ENCODE results near the gene TUBGCP3.
A peak's percentile ranks its signal among the peaks of the same experiment; 100 is the strongest.
"Not testable (repeated sequence)": the region's sequence is repeated elsewhere in the genome, so short reads cannot be mapped to it uniquely, and the experiment has no call there.

TUBGCP3 gene

GRCh38 chr13:112506046-112506445 is 81.9 kb downstream of the TUBGCP3 start:
- Mint-ChIP-seq H3K4me3 (no peak overlapping the region), H3K27me3 (no peaks in the 10 kb centered on the region), H3K9me3 (no peaks in the 10 kb centered on the region), H3K4me1 (no peaks in the 10 kb centered on the region), H3K27ac (no peak overlapping the region), H3K36me3 (peaks cover 69% of the 10 kb centered on the region)
- no peak for ATAC-seq

DNA sequence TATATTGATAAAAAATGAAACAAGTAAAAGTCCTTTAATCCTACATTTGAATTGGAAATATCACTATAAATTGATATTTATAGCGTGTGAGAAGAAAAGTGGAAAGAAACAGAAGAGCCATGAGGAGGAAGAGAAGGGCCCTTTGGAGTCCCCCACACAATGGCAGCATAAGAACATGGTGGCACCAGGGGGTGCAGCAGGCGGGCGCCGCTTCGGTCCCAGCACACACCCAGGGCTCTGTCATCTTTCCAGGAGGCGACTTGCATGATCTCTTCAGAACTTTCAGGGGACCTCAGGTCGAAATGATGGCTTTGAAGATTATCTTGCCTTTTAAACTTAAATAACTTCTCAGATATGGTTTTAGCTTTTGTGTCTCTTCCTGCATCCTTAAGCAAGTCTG is 91.8 kb downstream of the TUBGCP3 start:
- Mint-ChIP-seq H3K4me1 (no peaks in the 10 kb centered on the region), H3K9me3 (no peaks in the 10 kb centered on the region), H3K27me3 (no peaks in the 10 kb centered on the region), H3K27ac (no peak overlapping the region), H3K4me3 (no peak overlapping the region), H3K36me3 (peaks cover 54% of the 10 kb centered on the region)
- no peak for ATAC-seq

DNA sequence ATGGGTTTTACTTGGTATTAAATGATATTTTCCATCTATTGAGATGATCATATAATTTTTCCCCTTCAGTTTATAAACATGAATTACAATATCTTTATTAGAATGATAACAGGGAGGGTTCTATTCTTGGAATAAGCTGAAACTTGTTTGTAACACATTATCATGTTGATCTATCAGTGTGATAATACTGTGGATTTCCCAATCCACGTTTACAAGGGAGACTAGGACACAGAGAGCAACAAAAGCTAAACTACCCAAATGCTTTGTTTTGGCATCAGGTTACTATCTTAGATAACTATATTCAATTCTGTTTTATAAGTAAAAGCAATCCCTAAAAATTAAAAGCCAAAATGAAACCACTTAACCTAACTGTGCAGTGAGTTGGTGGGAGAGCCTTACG is 92.5 kb downstream of the TUBGCP3 start:
- H3K4me1 Mint-ChIP-seq: no peaks in the 10 kb centered on the region
- H3K9me3 Mint-ChIP-seq: no peaks in the 10 kb centered on the region
- no peak overlapping the region for H3K27ac Mint-ChIP-seq
- no peak for ATAC-seq
- H3K27me3 Mint-ChIP-seq: no peaks in the 10 kb centered on the region
- H3K4me3 Mint-ChIP-seq: no peak overlapping the region
- peaks cover 54% of the 10 kb centered on the region for H3K36me3 Mint-ChIP-seq

GRCh38 chr13:112489199-112489598 is 98.8 kb downstream of the TUBGCP3 start:
- H3K9me3 Mint-ChIP-seq: no peaks in the 10 kb centered on the region
- no peaks in the 10 kb centered on the region for H3K27me3 Mint-ChIP-seq
- no peak overlapping the region for H3K4me3 Mint-ChIP-seq
- no peaks in the 10 kb centered on the region for H3K4me1 Mint-ChIP-seq
- H3K36me3 Mint-ChIP-seq: peaks cover 54% of the 10 kb centered on the region
- peak overlapping the region; percentile 18 for H3K27ac Mint-ChIP-seq
- peak; percentile 54 for ATAC-seq

- not testable (repeated sequence) for H3K27me3 Mint-ChIP-seq
Observed at GRCh38 chr13:112488343-112489050, 99.5 kb downstream of the TUBGCP3 start.

DNA sequence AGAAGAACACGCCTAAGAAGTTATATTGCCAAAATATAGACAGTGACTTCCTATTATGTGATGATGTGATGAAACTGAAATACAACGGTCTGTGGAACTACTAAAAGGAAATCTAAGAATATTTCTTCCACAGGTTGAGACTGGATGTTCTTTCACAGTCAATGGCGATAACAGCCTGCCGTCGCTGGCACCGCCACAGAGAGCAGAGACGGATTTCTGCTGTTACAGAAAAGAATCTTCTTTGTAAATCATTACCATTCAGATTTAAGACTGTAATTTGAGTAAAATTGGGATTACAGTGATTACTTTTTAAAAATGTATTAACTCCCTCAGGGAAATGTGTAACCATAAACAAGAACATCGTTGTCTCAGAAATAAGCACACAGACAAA is 100.8 kb downstream of the TUBGCP3 start:
- no peak for ATAC-seq
- H3K4me3 Mint-ChIP-seq: no peak overlapping the region
- H3K27me3 Mint-ChIP-seq: no peaks in the 10 kb centered on the region
- no peaks in the 10 kb centered on the region for H3K4me1 Mint-ChIP-seq
- H3K27ac Mint-ChIP-seq: no peak overlapping the region
- H3K9me3 Mint-ChIP-seq: peaks cover 3% of the 10 kb centered on the region
- H3K36me3 Mint-ChIP-seq: peaks cover 66% of the 10 kb centered on the region

More at GRCh38 chr13:112488343-112489050, 99.5 kb downstream of the TUBGCP3 start:
- not testable (repeated sequence) for ATAC-seq, H3K4me3 Mint-ChIP-seq, H3K9me3 Mint-ChIP-seq, H3K27ac Mint-ChIP-seq, H3K4me1 Mint-ChIP-seq
- H3K36me3 Mint-ChIP-seq: peaks cover 59% of the 10 kb centered on the region

DNA sequence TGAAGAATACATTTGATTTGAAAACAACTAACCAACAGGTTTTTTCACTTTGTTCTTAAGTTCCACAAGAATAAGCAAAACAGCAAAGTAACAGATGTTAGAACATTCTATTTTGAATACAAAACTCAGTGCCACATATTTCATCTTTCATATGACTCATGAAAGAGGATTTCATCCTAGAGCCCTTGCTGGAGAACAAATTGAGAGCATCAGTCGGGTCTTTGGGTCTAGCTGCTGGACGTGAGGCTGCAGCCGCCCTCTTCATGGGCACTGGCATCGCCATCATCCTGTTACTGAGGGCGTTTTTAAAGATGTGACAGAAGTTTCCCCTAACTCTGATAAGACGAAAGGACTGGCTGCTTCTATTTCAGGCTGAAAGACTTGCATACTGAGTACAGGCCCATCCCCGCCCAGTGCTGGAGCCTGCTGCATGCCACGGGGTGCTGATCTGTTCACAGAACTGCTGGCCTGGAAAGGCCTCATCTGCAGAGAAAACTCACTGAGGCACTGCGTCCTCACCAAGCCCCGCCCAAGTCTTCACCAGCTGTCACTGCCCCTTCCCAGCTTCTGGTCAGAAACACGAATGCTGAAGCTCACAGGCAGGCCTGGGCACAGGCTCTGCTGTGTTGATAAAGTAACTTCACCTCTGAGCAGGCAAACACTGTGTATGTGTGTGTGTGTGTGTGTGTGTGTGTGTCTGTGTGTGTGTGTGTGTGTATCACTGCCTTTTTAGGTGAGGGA is 101.4 kb downstream of the TUBGCP3 start:
- H3K4me1 Mint-ChIP-seq: no peaks in the 10 kb centered on the region
- peaks cover 4% of the 10 kb centered on the region for H3K9me3 Mint-ChIP-seq
- ATAC-seq: no peak
- no peak overlapping the region for H3K4me3 Mint-ChIP-seq
- H3K36me3 Mint-ChIP-seq: peaks cover 61% of the 10 kb centered on the region
- no peaks in the 10 kb centered on the region for H3K27me3 Mint-ChIP-seq
- no peak overlapping the region for H3K27ac Mint-ChIP-seq

DNA sequence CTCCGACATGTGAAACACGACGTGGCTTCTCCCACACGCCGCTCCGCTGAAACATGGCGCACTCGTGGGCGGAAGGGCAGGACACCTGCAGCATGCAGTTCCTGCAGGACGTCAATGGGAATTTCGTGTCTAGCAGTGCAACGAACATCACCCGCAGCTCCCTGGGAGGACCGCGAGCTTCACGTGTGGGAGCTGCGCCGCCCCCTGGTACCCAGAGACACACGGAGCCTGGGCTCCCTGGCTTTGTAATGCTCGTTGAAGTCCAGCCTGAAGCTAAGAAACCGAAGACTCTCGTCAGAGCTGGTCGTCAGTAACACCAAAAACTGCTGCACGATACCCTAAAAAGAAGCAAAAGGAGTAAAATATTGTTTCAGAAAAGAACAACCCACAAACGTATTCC is 102.1 kb downstream of the TUBGCP3 start:
- not testable (repeated sequence) for H3K4me1 Mint-ChIP-seq, H3K4me3 Mint-ChIP-seq, H3K27ac Mint-ChIP-seq, H3K27me3 Mint-ChIP-seq, ATAC-seq, H3K9me3 Mint-ChIP-seq
- H3K36me3 Mint-ChIP-seq: peaks cover 53% of the 10 kb centered on the region

DNA sequence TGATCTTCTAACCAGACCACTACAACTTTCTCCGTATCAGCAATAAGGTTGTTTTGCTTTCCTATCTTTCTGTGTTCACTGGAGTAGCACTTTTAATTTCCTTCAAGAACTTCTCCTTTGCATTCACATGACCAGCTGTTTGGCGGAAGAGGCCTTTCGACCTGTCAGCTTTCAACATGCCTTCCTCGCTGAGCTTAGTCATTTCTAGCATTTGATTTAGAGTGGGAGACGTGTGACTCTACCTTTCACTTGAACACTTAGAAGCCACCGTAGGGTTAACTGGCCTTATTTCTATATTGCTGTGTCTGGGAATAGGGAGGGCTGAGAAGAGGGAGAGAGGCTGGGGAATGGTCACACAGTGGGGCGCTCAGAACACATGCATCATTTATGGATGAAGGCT is 104.7 kb downstream of the TUBGCP3 start:
- no peaks in the 10 kb centered on the region for H3K27me3 Mint-ChIP-seq
- H3K9me3 Mint-ChIP-seq: peaks cover 7% of the 10 kb centered on the region
- H3K4me3 Mint-ChIP-seq: no peak overlapping the region
- ATAC-seq: no peak
- peaks cover 42% of the 10 kb centered on the region for H3K36me3 Mint-ChIP-seq
- no peaks in the 10 kb centered on the region for H3K4me1 Mint-ChIP-seq
- no peak overlapping the region for H3K27ac Mint-ChIP-seq

GRCh38 chr13:112481458-112481857 is 106.5 kb downstream of the TUBGCP3 start:
- H3K9me3 Mint-ChIP-seq: peaks cover 7% of the 10 kb centered on the region
- H3K27ac Mint-ChIP-seq: no peak overlapping the region
- H3K27me3 Mint-ChIP-seq: no peaks in the 10 kb centered on the region
- H3K36me3 Mint-ChIP-seq: peaks cover 30% of the 10 kb centered on the region
- ATAC-seq: no peak
- no peaks in the 10 kb centered on the region for H3K4me1 Mint-ChIP-seq
- H3K4me3 Mint-ChIP-seq: no peak overlapping the region

DNA sequence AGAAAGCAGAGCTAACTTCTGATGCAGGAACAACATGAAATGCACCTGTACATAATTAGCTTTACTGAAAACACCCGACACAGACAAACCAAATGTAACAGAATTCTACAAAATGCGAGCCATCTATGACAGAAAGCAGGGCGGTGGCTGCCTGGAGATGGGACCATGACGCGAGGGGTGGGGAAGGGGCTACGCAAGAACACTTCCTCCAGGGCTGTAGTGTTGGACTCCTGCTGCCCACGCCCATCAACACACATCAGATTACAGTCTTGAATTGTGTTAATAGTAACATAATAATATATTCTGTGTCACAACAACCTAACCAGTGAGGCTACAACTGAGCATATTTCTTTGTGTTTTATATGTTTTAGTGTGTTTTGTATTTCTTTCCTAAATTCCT is 108.6 kb downstream of the TUBGCP3 start:
- no peak overlapping the region for H3K27ac Mint-ChIP-seq
- peaks cover 18% of the 10 kb centered on the region for H3K36me3 Mint-ChIP-seq
- H3K4me1 Mint-ChIP-seq: no peaks in the 10 kb centered on the region
- H3K27me3 Mint-ChIP-seq: no peaks in the 10 kb centered on the region
- no peak for ATAC-seq
- H3K9me3 Mint-ChIP-seq: peaks cover 7% of the 10 kb centered on the region
- H3K4me3 Mint-ChIP-seq: no peak overlapping the region

GRCh38 chr13:112477070-112477619 is 110.8 kb downstream of the TUBGCP3 start:
- Mint-ChIP-seq H3K27ac (no peak overlapping the region), H3K36me3 (peaks cover 15% of the 10 kb centered on the region), H3K27me3 (no peaks in the 10 kb centered on the region), H3K4me3 (no peak overlapping the region), H3K9me3 (peaks cover 4% of the 10 kb centered on the region), H3K4me1 (no peaks in the 10 kb centered on the region)
- no peak for ATAC-seq

GRCh38 chr13:112475889-112476288 is 112.1 kb downstream of the TUBGCP3 start:
- Mint-ChIP-seq H3K9me3 (no peaks in the 10 kb centered on the region), H3K4me1 (no peaks in the 10 kb centered on the region), H3K36me3 (peaks cover 16% of the 10 kb centered on the region), H3K27me3 (no peaks in the 10 kb centered on the region), H3K4me3 (no peak overlapping the region), H3K27ac (no peak overlapping the region)
- ATAC-seq: no peak

DNA sequence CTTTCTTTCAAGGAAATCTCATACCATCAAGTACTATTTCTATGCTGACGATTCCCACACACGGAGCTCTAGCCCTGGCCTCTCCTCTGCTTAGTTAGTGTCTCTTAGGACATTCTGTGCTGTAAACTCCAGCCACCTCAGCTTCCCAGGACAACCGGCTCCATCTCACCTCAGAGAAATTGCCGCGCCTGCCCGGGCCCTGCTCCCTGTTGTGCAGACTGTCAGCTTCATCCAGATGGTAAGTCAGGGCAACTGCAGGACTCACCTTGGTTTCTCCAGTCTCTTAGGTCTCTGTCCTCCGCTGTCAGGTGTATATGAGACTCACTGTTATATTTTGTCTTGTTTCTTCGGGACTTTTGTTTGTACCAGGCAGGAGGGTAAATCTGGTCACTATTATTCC is 113.1 kb downstream of the TUBGCP3 start:
- H3K36me3 Mint-ChIP-seq: peaks cover 16% of the 10 kb centered on the region
- no peaks in the 10 kb centered on the region for H3K9me3 Mint-ChIP-seq
- no peak overlapping the region for H3K27ac Mint-ChIP-seq
- no peak overlapping the region for H3K4me3 Mint-ChIP-seq
- no peak for ATAC-seq
- no peaks in the 10 kb centered on the region for H3K4me1 Mint-ChIP-seq
- no peaks in the 10 kb centered on the region for H3K27me3 Mint-ChIP-seq

GRCh38 chr13:112473818-112474217 is 114.1 kb downstream of the TUBGCP3 start:
- H3K9me3 Mint-ChIP-seq: no peaks in the 10 kb centered on the region
- H3K27ac Mint-ChIP-seq: no peak overlapping the region
- ATAC-seq: no peak
- H3K36me3 Mint-ChIP-seq: peaks cover 16% of the 10 kb centered on the region
- no peak overlapping the region for H3K4me3 Mint-ChIP-seq
- H3K27me3 Mint-ChIP-seq: no peaks in the 10 kb centered on the region
- H3K4me1 Mint-ChIP-seq: no peaks in the 10 kb centered on the region

Data from stimulated activated memory B cell treated with anti-CD40 and anti-IgM and Interleukin-4, amounts not matched to agents 10 μg/mL and 1 μg/mL and 100 μg/mL, for 72 hours (primary cell).